AG10803 (cell line): ENCODE measurements around the gene SELENOH.
A peak's percentile ranks its signal among the peaks of the same experiment; 100 is the strongest.

ENCODE experiments used
- DNase-seq: peaks from one replicate; pipeline ENCODE4 v3.0.0; 2010; ENCODE audit warnings: low read depth
- H3K4me3 ChIP-seq: 2 replicates; pipeline ENCODE4 v1.5.1; 2011; ENCODE audit warnings: mild to moderate bottlenecking, low read length, control low read depth
- CTCF ChIP-seq: conservative IDR thresholded peaks from 2 replicates; pipeline ENCODE4 v1.5.1; 2011; ENCODE audit warnings: mild to moderate bottlenecking, low read length, control low read depth, inconsistent platforms

The SELENOH gene

DNA sequence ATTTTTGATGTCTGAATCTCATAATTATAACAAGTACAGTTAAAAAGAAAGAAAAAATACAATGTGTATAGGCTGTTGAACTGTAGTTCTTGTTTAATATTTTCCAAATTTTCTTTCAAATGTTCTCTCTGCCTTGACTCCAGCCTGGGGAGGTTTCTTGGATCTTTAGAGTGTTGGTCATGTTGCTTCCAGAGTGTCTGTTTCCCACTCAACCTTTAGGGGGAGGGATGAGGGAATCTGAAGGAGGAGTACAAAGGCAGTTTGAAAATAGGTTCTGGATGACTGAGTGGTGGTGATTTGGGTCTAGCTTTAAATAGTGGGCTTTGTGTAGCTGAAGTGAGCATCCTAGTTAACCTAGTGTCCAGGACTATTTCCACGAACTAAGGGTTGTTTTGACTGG is 22.3 kb downstream of the SELENOH start:
- DNase-seq: peak; percentile 47
- peak; percentile 62 for TF ChIP-seq CTCF
- H3K4me3 ChIP-seq: peak overlapping the region; percentile 80

DNA sequence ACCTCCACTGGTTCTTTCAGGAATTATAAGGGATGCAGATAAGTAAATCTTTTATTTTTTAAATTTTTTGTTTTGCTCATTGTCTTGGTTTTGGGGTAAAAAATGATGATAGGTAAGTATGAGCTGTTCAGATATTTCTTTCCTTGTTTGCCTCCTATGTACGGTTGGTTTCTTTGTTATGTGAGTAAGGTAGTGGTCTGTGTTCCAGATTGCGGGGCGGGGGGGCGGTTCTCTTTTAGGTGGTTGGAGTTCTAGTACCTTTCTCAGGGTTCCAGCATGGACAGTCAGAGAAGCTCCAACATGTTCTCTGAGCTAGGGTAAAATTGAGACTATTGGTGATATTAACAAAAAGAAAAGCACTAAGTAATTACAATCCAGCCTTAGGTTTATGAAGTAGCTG is 22.7 kb downstream of the SELENOH start:
- no peak for TF ChIP-seq CTCF
- no peak for DNase-seq
- peak overlapping the region; percentile 80 for H3K4me3 ChIP-seq

- no peak for TF ChIP-seq CTCF
- peak overlapping the region; percentile 80 for H3K4me3 ChIP-seq
- DNase-seq: no peak
These were observed 23.3 kb downstream of the SELENOH start for GRCh38 chr11:57764566-57764965.

DNA sequence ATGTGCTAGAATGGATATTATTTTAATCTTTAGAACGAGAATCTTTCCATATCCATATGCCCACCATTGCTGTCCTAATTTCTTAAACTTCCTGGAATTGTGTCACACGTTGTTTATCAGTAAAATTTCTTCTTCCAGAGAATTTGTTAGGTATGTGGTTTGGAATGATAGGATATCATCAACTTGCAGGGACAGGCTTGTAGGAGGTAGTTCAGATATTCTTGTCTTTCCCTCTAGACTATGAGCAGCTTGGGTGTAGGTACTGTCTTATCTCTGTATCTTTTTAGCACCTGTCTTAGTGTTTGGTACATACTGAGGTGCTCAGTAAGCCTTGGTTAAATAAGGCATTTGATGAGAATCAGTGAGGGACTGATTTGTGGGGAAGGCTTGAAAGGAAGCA is 23.7 kb downstream of the SELENOH start:
- H3K4me3 ChIP-seq: peak overlapping the region; percentile 80
- no peak for DNase-seq
- no peak; the same call in 1 of the 2 replicates for TF ChIP-seq CTCF

DNA sequence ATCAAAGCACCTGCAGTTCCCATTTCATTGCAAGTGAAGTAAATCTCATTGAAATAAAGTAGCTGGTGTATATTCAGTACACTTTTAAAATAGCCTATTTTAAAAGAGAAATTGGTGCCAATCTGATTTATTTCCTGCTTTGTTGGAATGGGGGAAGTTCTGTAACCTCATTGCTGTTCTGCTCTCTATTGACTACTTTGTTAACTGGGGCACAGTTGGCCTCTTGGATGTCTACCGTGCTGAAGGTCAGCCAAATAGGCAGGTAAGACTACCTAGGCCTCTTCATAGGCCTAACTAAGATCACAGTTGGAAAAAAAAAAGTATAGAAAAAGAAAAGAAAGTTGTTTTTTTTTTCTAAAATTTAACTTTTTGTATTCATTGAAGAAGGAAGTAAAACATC is 29.5 kb downstream of the SELENOH start:
- no peak for TF ChIP-seq CTCF
- DNase-seq: no peak
- no peak overlapping the region for H3K4me3 ChIP-seq

DNA sequence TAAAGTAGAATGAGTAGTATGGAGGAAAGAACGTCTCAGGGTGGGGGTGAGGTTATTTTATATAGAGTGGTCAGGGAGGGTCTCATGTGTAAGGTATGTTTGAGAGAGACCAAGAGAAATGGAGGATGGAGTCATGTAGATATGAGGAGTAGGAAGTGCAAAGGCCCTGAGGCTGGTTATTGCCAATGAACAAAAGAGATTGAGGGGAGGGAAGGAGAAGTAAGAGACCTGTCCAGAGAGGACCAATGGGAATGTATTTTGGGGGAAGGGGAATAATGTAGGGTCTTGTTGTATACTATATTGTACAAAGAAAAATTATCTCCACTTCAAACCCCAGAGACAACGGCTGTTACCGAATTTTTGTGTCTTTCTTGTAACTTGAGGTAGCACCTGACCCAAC is 30.1 kb downstream of the SELENOH start:
- no peak overlapping the region for H3K4me3 ChIP-seq
- no peak for DNase-seq

GRCh38 chr11:57772562-57772961 is 31.3 kb downstream of the SELENOH start:
- no peak for DNase-seq
- H3K4me3 ChIP-seq: no peak overlapping the region
- TF ChIP-seq CTCF: no peak

More for the DNA sequence above, 30.1 kb downstream of the SELENOH start:
- TF ChIP-seq CTCF: no peak
